Muscle of arm (tissue), 14 donors: ENCODE results near the gene HNRNPH2. TPM values are rescaled to one million over a fixed set of nuclear protein-coding genes. Genes with fewer than 3 reads are reported as not detected.

Source experiments
- DNase-seq: peaks from one replicate; pipeline ENCODE4 v3.0.0-alpha.2; 2013
- long read RNA-seq, 11 donors: transcript quantifications; one replicate each; lab custom pipeline, GENCODE V29; 2026
- polyA plus RNA-seq, 12 donors: library from polyadenylated mRNA; unstranded; fragments of 120-200 nt; gene quantifications; one replicate each; pipeline ENCODE4 v1.2.1, GENCODE V29; 2013; ENCODE audit not compliant: insufficient read length in 12 of 12

Gene HNRNPH2
- polyA plus RNA-seq, result 10 to 100 TPM in 11 of 12 donors, not detected in 1; 52.6 to 85.4 (median 74.1) TPM
- long read RNA-seq, donor 1, transcript HNRNPH2-201 (2 exons, 2,223 nt), result major isoform, 29 of 153 reads
- long read RNA-seq, donor 1, partial matches to known transcripts, result 124 of 153 reads
- long read RNA-seq, donor 1, other reads (novel, unspliced or antisense), result 0 of 153 reads
- long read RNA-seq, donor 2, transcript HNRNPH2-201 (2 exons, 2,223 nt), result major isoform, 30 of 30 reads
- long read RNA-seq, donor 2, partial matches to known transcripts, result 0 of 30 reads
- long read RNA-seq, donor 2, other reads (novel, unspliced or antisense), result 0 of 30 reads
- long read RNA-seq, donor 3, transcript HNRNPH2-201 (2 exons, 2,223 nt), result major isoform, 12 of 12 reads
- long read RNA-seq, donor 3, partial matches to known transcripts, result 0 of 12 reads
- long read RNA-seq, donor 3, other reads (novel, unspliced or antisense), result 0 of 12 reads
- long read RNA-seq, donor 4, transcript HNRNPH2-201 (2 exons, 2,223 nt), result major isoform, 13 of 13 reads
- long read RNA-seq, donor 4, partial matches to known transcripts, result 0 of 13 reads
- long read RNA-seq, donor 4, other reads (novel, unspliced or antisense), result 0 of 13 reads
- long read RNA-seq, donor 5, transcript HNRNPH2-201 (2 exons, 2,223 nt), result major isoform, 31 of 31 reads
- long read RNA-seq, donor 5, partial matches to known transcripts, result 0 of 31 reads
- long read RNA-seq, donor 5, other reads (novel, unspliced or antisense), result 0 of 31 reads
- long read RNA-seq, donor 6, transcript HNRNPH2-201 (2 exons, 2,223 nt), result major isoform, 6 of 26 reads
- long read RNA-seq, donor 6, partial matches to known transcripts, result 20 of 26 reads
- long read RNA-seq, donor 6, other reads (novel, unspliced or antisense), result 0 of 26 reads
- long read RNA-seq, donor 7, transcript HNRNPH2-201 (2 exons, 2,223 nt), result major isoform, 13 of 13 reads
- long read RNA-seq, donor 7, partial matches to known transcripts, result 0 of 13 reads
- long read RNA-seq, donor 7, other reads (novel, unspliced or antisense), result 0 of 13 reads
- long read RNA-seq, donor 8, transcript HNRNPH2-201 (2 exons, 2,223 nt), result major isoform, 35 of 35 reads
- long read RNA-seq, donor 8, partial matches to known transcripts, result 0 of 35 reads
- long read RNA-seq, donor 8, other reads (novel, unspliced or antisense), result 0 of 35 reads
- long read RNA-seq, donor 9, transcript HNRNPH2-201 (2 exons, 2,223 nt), result major isoform, 13 of 13 reads
- long read RNA-seq, donor 9, partial matches to known transcripts, result 0 of 13 reads
- long read RNA-seq, donor 9, other reads (novel, unspliced or antisense), result 0 of 13 reads
- long read RNA-seq, donor 10, transcript HNRNPH2-201 (2 exons, 2,223 nt), result major isoform, 21 of 45 reads
- long read RNA-seq, donor 10, partial matches to known transcripts, result 24 of 45 reads
- long read RNA-seq, donor 10, other reads (novel, unspliced or antisense), result 0 of 45 reads
- long read RNA-seq, donor 11, transcript HNRNPH2-201 (2 exons, 2,223 nt), result major isoform, 19 of 19 reads
- long read RNA-seq, donor 11, partial matches to known transcripts, result 0 of 19 reads
- long read RNA-seq, donor 11, other reads (novel, unspliced or antisense), result 0 of 19 reads

DNA sequence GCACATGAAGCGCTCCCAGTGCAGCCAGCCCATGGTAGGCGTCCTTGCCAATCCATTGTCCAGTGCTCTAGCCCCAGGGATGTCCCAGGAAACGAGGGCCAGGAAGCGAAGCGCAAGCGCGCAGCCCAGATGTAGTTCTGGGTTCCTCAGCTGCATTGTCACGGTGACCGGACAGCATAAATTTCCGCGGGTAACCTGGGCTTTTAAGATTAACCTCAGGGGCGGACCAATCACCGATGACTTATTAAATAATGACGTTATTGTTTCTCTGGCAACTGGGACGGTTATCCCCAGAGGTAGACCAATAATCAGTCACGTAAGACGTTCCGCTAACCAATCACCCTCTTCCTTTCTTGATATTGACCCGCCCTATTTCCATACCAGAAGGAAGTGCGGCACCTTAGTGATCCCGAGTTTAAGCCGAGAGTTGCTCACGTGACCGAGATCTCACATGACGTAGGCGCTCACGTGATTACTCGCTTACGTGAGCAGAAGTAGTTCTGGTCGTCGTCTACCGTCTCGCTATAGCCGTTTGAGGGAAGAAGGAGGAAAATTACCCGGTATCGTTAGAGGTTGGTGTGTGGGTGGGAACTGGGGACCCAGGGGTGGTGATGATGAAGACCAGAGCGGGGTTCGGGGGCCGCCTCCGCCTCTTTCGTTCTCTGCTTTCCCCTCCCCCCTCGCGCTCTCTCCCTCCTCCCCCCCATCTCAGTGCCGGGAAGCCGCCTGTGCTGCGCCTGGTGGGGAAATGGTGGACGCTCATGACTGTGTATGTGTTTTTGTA, at the start of gene HNRNPH2, which contains the start of gene GLA:
TSS of gene HNRNPH2 (plus strand) at position 475 of the 784 bp plus-strand sequence. CDS start 3,767 bp downstream, outside the sequence.
TSS of gene GLA (minus strand) at position 178 of the 784 bp plus-strand sequence. CDS start at position 156, 22 bp downstream.
- DNase-seq, result peak; percentile 96

DNA sequence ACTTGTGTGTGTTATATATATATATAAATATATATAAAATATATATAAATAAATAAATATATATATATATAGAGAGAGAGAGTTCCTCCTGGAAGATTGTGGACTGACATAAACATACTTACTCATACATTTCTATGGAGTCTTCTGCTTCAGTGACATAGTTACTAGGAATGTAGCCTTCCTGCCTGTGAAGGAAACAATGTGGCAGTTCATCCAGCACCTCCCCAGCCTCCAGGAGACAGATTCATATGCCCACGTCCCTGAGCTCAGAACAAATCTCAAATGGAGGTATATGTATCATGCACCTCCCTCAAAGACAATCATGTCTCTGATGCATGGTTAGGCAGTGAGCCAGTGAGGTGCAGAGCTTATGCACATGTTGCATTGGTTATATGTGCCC, 48.1 kb upstream of the HNRNPH2 start:
- DNase-seq, result no peak

DNA sequence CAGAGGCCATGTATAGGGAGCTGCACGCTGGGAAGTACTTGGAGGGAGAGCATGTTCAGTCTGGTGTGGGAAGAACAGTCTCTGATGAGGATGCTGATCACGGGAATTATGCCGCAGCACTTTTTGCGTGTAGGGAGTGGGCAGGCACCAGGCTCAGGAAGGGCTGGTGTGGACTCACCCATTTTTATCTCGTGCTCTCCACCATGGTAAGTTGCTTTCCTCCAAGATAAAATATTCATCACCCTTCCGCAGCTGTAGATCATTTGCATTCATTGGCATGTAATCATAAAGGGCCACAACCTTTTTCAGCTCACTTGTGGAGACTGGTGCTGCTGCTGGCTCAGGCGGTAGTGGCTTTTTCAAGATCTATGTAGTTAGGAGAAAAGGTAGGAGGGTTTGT, 47.6 kb upstream of the HNRNPH2 start:
- DNase-seq, result no peak

DNA sequence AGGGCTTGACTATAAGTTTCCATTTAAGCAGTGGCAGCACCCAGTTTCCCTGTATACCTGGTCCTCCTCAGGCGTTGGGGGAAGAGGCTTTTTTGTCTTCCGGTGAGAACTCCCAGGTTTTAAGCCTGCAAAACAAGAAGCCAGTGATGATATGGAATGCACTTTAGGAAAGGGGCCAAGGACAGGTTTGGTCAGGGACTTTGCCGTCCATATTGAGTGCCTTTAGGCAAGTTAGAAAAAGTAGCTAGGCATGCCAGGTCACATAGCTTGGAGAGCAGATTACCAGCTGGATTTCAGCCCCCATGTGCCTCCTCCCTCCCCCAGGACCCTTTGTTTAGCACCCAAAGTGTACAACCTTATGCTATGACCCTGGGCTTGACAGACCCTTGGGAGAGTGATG, 45.9 kb upstream of the HNRNPH2 start:
- no peak for DNase-seq

- no peak for DNase-seq
Measured at GRCh38 chrX:101362757-101363156, 45.3 kb upstream of the HNRNPH2 start.

DNA sequence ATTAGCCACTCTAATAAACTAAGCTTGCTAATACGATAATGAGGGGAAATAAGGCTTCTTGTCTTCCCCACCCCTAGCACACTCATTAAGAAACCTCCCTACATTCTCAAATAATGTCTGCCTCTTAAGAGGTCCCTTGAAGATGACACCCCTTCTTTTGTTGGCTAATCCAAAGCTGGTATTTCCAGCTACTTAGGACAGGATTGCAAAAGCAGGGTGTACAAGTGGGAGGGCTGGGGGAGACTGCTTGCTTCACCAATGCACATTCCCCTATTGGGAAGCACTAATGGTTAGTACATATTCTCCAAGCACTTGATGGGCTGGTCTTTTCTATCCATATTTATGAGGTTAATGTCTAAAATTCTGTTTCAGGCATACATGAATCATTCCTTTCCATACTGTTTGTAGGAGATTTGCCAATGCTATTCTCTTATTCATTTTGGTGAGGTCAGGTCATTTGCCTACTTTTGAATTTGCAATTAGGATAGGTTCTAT, 42.7 kb upstream of the HNRNPH2 start:
- DNase-seq, result no peak

DNA sequence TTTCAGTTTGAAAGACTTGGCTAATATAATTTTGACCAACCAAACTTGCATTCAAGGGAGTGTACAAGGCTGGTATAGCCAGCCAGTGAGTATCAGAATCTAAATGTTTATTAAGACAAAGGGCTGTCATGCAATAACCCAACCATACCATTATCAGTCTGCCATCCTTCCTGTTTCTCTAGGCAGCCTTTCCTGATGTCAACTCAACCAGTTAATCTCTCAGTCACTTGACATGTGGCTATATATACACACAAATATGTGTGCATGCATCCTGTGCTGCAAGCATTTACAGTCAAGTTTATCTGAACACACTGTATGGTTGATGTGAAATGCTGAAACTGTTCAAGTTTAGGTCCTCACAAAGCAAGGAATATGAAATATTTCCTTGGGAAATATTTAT, 39.2 kb upstream of the HNRNPH2 start:
- no peak for DNase-seq

DNA sequence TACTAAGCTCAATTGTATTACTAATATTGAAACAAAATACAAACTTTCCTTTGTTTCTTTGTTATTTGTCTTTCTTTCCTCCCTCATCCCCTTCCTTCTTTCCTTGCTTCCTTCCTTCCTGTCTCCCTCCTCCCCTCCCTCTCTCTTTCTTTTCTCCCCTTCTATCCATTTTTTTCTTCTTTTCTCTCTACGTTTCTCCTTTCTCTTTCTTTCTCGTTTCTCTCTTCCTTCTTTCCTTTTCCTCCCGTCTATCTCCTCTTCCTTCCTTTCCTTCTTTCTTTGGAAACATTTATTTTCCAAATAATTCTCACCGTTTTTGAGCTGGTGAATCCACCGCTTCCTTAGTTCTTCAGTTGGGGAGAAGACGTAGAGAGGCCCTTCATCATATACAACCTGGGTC, 38.3 kb upstream of the HNRNPH2 start:
- no peak for DNase-seq

- no peak for DNase-seq
Measured at GRCh38 chrX:101370888-101371504, 37.0 kb upstream of the HNRNPH2 start.

DNA sequence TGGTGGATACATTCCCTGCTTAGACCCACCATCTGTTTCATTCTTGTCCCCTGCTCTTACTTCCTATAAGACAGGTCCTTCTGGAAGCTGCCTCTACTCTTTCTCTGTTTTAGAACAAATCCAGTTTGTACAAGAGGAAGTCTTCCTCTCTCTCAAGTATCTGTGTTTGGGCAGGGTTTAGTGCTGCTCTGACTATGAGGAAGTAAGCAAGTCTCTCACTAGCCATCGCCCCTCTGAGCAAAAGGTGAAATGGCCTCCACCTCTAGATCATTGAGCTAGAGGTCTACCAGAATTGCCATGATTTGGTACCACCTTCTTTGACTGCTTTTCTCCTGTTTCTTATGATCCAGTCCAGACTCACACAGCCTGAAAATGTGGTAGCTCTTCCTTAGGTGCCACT, 30.5 kb upstream of the HNRNPH2 start:
- DNase-seq, result no peak

GRCh38 chrX:101383679-101384205, 24.3 kb upstream of the HNRNPH2 start:
- DNase-seq, result no peak

DNA sequence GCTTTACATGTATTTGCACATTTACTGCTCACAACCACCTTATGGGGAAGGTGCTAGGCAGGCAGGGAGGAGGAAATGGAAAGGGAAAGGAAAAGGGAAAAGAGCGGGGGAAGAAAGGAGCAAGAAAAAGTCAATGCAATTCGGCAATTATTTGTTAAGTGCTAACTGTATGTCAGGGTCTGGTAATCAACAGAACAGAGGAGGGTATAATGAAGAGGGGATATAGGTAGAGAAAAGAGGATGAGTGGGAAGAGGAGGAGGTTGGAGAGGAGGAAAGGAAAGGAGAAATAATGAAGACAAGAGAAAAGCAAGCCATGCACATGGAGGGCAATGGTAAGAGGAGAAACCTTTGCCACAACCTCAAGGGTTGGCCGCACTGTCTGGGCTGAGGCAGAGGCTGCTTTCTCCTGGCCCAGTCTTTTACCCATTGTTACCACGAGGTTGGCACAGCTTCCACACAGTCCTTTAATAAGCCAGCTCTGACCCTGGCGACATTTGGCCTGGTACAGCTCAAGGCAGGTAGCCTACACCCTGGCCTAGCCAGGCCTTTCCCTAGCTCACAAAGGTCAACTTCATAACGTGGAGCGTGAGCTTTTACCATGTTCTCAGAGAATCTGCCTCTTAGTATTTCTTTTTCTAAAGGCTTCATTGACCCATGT, 22.9 kb upstream of the HNRNPH2 start:
- no peak for DNase-seq

DNA sequence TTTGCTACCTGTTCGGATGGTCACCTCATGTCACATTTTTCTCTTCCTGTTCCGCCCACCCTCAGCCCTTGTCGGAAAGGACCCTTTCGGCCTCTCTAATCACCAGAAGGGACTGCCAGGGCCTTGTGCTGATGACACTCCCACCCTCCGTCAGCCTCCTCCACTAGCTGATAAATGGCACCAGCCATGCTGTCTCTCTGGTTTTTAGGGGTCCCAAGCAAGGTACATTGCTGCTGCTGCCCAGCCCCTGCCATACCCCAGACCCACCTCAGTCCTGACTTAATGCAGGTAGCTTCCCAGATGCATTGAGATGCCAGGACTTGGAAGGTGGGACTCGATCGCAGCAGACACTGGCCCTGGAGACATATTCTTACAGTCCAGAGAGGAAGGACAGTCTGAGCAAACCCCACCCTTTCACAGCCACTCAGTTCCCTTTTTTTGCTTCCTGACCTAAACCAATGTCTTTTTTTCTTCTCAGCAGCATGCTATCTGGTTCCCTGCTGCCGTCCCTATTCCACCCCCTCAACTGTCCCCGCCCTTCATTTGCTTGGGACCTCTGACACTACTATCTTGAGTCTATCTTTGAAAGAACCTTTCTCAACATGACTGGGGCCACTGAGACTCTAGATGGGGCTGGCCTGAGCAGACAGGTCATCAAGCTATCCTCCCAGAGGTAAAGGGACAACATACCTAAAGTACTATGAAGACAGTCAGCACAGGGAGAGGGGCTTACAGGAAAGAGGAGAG, 22.1 kb upstream of the HNRNPH2 start, which contains the start of gene BTK:
TSS of gene BTK (minus strand) at position 397 of the 747 bp plus-strand sequence. CDS start 10,907 bp downstream, outside the sequence.
- no peak for DNase-seq

DNA sequence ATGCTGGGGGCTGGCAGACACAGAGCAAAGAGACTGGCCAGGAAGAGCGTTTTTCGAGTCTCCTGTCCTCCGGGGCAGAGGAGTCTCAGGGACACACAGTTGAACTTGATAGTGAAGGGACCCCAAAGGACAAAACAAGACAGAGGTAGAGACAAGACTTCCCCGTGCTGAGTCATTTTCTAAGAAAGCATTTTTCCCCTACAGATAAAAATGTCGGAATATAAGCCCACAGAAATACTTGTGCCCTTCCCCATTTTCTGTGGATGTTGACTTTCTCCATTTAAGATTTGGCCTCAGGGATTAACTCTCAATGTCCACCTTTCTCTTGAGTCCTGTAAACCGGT, 21.5 kb upstream of the HNRNPH2 start:
- no peak for DNase-seq

DNA sequence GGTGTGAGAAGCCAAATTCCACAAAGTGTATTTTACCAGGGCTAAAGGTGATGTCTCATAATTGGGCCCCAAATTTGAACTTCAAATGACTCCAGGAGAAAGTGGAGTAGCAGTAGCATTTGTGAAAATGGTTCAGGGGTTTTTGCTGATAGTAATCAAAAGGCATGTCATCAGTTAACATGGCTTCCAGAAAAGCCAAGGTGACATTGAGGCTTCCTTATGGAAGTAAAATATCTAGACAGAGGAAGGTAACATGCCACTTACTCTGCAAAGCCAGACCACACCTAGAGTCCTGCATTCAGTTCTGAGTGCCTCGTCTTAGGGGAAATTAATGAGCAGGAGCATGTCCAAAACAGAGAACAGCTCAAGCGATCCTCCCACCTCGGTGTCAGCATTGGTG, 19.4 kb upstream of the HNRNPH2 start:
- DNase-seq, result no peak

DNA sequence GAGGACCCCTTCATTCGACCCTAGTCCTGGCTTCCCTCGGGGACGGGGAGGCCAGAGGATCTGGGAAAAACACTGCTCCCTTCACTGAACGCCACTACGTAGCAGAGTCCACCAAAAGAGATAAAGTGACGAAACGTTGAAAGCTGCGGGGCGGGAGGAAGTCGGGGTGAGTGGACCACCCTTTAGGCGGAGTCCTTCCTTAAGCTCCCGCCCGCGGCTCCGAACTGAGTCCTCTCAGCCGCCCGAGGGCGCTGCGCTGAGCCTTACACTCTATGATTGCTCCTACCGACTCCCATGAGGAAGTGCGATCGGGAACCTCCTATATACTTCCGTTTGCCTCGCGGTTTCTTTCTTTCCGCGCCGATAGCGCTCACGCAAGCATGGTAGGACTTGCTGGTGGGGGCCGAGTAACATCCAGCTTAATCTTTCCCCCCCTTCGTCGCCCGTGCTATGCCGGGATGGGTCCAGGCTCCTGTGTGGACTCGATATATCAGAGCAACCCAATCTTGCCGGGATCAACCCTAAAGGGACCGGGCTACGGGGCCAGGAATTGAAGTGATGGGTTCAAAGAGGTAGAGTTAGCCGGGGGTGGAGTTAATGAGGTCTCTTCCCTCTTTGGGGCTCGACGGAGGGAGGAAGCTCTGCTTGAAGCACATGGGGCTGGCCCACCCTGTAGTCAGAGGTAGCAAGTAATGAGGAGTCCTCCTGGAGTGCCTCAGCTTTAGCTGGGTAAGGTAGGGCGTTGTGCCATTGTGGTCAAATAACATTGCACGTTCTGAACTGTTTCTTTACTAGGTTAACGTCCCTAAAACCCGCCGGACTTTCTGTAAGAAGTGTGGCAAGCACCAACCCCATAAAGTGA, 17.1 kb upstream of the HNRNPH2 start, which contains the start of gene RPL36A:
TSS of gene RPL36A (plus strand) at position 348 of the 862 bp plus-strand sequence. CDS start at position 381, 33 bp downstream.
- DNase-seq, result peak; percentile 88

DNA sequence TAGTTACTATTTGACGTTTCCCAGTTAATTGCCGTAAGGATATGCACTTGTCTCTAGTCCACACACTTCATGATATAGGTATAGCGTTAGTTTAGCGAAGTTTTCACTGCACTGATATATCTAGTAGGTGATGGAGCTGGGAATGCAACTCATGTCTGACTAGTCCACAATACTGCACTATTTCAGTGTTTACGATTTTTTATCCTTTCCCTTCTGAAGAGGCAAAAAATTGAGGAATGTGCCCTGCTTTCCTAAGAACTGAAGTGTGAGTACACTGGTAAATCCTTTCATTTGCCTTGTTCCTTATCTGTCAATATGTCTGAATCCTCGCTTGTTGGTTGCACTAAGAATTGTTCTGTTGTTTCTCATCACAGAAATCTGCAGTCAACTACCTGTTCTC, 16.2 kb upstream of the HNRNPH2 start:
- no peak for DNase-seq
